H1 (cell line): ENCODE measurements around the gene ZNF490. TPM values are rescaled to one million over a fixed set of nuclear protein-coding genes. Genes with fewer than 3 reads are reported as not detected.

Experiments
- CBX8 ChIP-seq: fragments of 300-800, 300-1000 bp; sonication (generic); IDR thresholded peaks from 2 replicates; pipeline ENCODE4 v1.7.1; 2016; ENCODE audit warnings: low read depth, low read length, borderline replicate concordance
- CHD2 ChIP-seq: IDR thresholded peaks from 2 replicates; pipeline ENCODE4 v1.6.1; 2012; ENCODE audit warnings: low read length, improper control_type of control experiment
- CTCF ChIP-seq, 3 experiments: IDR thresholded peaks; 1 replicate in 2 of 3; 2 replicates in 1 of 3; pipeline versions ENCODE4 v1.5.1 to v1.6.1; 2011; ENCODE audit warnings: low read length in 3 of 3, mild to moderate bottlenecking in 3 of 3, inconsistent platforms in 2 of 3, low read depth in 1 of 3, moderate library complexity in 1 of 3; ENCODE audit not compliant: insufficient read depth in 1 of 3; ENCODE audit errors: control extremely low read depth in 1 of 3
- EGR1 ChIP-seq: IDR thresholded peaks from 2 replicates; pipeline ENCODE4 v1.6.1; 2011; ENCODE audit warnings: low read depth, low read length, borderline replicate concordance
- EZH2 ChIP-seq: fragments of 200-600 bp; sonication (generic); IDR thresholded peaks from 2 replicates; pipeline ENCODE4 v1.7.1; 2012; ENCODE audit warnings: low read depth, mild to moderate bottlenecking, moderate library complexity, low read length, inconsistent platforms; ENCODE audit not compliant: severe bottlenecking
- GABPA ChIP-seq: IDR thresholded peaks from 2 replicates; pipeline ENCODE4 v1.6.1; 2011; ENCODE audit warnings: mild to moderate bottlenecking, low read length, moderate library complexity, borderline replicate concordance; ENCODE audit not compliant: insufficient read depth
- HDAC6 ChIP-seq: IDR thresholded peaks from one replicate; pipeline ENCODE4 v1.7.1; 2012; ENCODE audit warnings: low read depth, mild to moderate bottlenecking, inconsistent platforms, low read length, moderate library complexity
- KDM4A ChIP-seq: IDR thresholded peaks from one replicate; pipeline ENCODE4 v1.7.1; 2012; ENCODE audit warnings: low read depth, mild to moderate bottlenecking, moderate library complexity, low read length, inconsistent platforms; ENCODE audit not compliant: severe bottlenecking
- MAX ChIP-seq: IDR thresholded peaks from 2 replicates; pipeline ENCODE4 v1.6.1; 2012; ENCODE audit warnings: inconsistent platforms
- POLR2AphosphoS5 ChIP-seq: IDR thresholded peaks from 2 replicates; pipeline ENCODE4 v1.6.1; 2011; ENCODE audit warnings: low read depth, low read length
- POU5F1 ChIP-seq: IDR thresholded peaks from 2 replicates; pipeline ENCODE4 v1.6.1; 2011; ENCODE audit warnings: low read depth, mild to moderate bottlenecking, low read length, moderate library complexity
- RBBP5 ChIP-seq: IDR thresholded peaks from 2 replicates; pipeline ENCODE4 v1.7.1; 2012; ENCODE audit warnings: low read depth, mild to moderate bottlenecking, inconsistent platforms, low read length, moderate library complexity, borderline replicate concordance
- RNF2 ChIP-seq: fragments of 200-900, 300-1000 bp; sonication (generic); IDR thresholded peaks from 2 replicates; pipeline ENCODE4 v1.7.1; 2016; ENCODE audit warnings: borderline replicate concordance, low read depth, mild to moderate bottlenecking, antibody characterized with exemption, low read length; ENCODE audit not compliant: poor library complexity, severe bottlenecking; ENCODE audit errors: missing control alignments
- RXRA ChIP-seq: IDR thresholded peaks from 2 replicates; pipeline ENCODE4 v1.6.1; 2011; ENCODE audit warnings: low read depth, mild to moderate bottlenecking, low read length, moderate library complexity; ENCODE audit not compliant: insufficient read depth
- SAP30 ChIP-seq: fragments of 300-600 bp; sonication (generic); IDR thresholded peaks from 2 replicates; pipeline ENCODE4 v1.7.1; 2012; ENCODE audit warnings: low read length, moderate library complexity, mild to moderate bottlenecking, inconsistent platforms; ENCODE audit not compliant: insufficient read depth, insufficient replicate concordance
- SIN3A ChIP-seq, 2 experiments: IDR thresholded peaks in 1 of 2; conservative IDR thresholded peaks in 1 of 2; 2 replicates each; pipeline ENCODE4 v1.6.1; 2011 to 2012; ENCODE audit warnings: low read length in 2 of 2, improper control_type of control experiment in 1 of 2, low read depth in 1 of 2, mild to moderate bottlenecking in 1 of 2
- SIX5 ChIP-seq: IDR thresholded peaks from 2 replicates; pipeline ENCODE4 v1.6.1; 2011; ENCODE audit warnings: mild to moderate bottlenecking, low read depth, low read length
- TAF1 ChIP-seq: IDR thresholded peaks from 2 replicates; pipeline ENCODE4 v1.6.1; 2011; ENCODE audit warnings: mild to moderate bottlenecking, low read depth, low read length
- TBP ChIP-seq: IDR thresholded peaks from 2 replicates; pipeline ENCODE4 v1.6.1; 2011; ENCODE audit warnings: low read depth, low read length, improper control_type of control experiment
- USF2 ChIP-seq: IDR thresholded peaks from 2 replicates; pipeline ENCODE4 v1.6.1; 2011; ENCODE audit warnings: low read length, improper control_type of control experiment
- ZNF274 ChIP-seq: IDR thresholded peaks from 2 replicates; pipeline ENCODE4 v1.7.0; 2012; ENCODE audit warnings: low read length, borderline replicate concordance; ENCODE audit errors: extremely low read depth
- polyA plus RNA-seq, 7 experiments: library from polyadenylated mRNA; depleted of rRNA in 3 of 7; stranded (reverse) in 5 of 7; unstranded in 2 of 7; fragments of >200 nt in 5 of 7; fragments of 200-250 nt in 2 of 7; gene quantifications; 1 replicate in 5 of 7; 2 replicates in 1 of 7; 4 replicates in 1 of 7; pipeline versions ENCODE4 v1.2.1 to v1.2.3, GENCODE V29; 2011 to 2013; ENCODE audit warnings: missing spikeins in 2 of 7, mixed read lengths in 2 of 7
- total RNA-seq: library from RNA; stranded (reverse); fragmentation: NEBNext Ultra II Directional; extraction: Animal tissue kit (Norgen Biotek cat#: 25700); gene quantifications from 2 replicates; pipeline ENCODE4 v1.2.1, GENCODE V29; 2021

Gene ZNF490
- total and polyA plus RNA-seq, 2 of the 8 experiments (the other 6 are each of a cell fraction or from before 2014, with no cell fraction given): 1.7 to 9.0 TPM

GRCh38 chr19:12611361-12611699, 717 bp upstream of the ZNF490 start (continued):
- TF ChIP-seq CTCF (IDR thresholded peaks at IDR 0.05; ENCODE audit: control extremely low read depth in 1 of 3, insufficient read depth in 1 of 3, low read depth in 1 of 3, low read length in 3 of 3) (no peak), EGR1 (0 out of 2 replicates have a peak, but pooled peaks have one; percentile 15), SIN3A (conservative IDR thresholded peaks at IDR 0.05 in 1 of 2, IDR thresholded peaks at IDR 0.05 in 1 of 2; ENCODE audit: low read depth in 1 of 2, low read length in 2 of 2) (no peak; a peak in 1 of 4 replicates), KDM4A (peak; percentile 2), SAP30 (no peak), POLR2AphosphoS5 (no peak), RXRA (no peak), TBP (0 out of 2 replicates have a peak, but pooled peaks have one; percentile 27), USF2 (no peak), MAX (no peak), ZNF274 (no peak), POU5F1 (no peak), RNF2 (no peak), GABPA (peak; percentile 35; the same call in 1 of the 2 replicates), EZH2 (no peak), CHD2 (no peak), HDAC6 (no peak), CBX8 (no peak), RBBP5 (no peak), SIX5 (no peak), TAF1 (no peak; the same call in 1 of the 2 replicates)
